WI38 (cell line): ENCODE results near the gene POU3F1.
A peak's percentile ranks its signal among the peaks of the same experiment; 100 is the strongest.
"Not testable (repeated sequence)": the region's sequence is repeated elsewhere in the genome, so short reads cannot be mapped to it uniquely, and the experiment has no call there.

Experiments
- H3K4me3 ChIP-seq: 2 replicates; pipeline ENCODE4 v1.5.1; 2011; ENCODE audit warnings: low read depth, mild to moderate bottlenecking, control low read depth, low read length
- CTCF ChIP-seq: IDR thresholded peaks from 2 replicates; pipeline ENCODE4 v1.5.1; 2012; ENCODE audit warnings: low read depth, mild to moderate bottlenecking, control low read depth, low read length

The POU3F1 gene

GRCh38 chr1:38041936-38042834 is 4.4 kb downstream of the POU3F1 start:
- no peak overlapping the region for H3K4me3 ChIP-seq
- no peak for TF ChIP-seq CTCF

- H3K4me3 ChIP-seq: no peak overlapping the region
- TF ChIP-seq CTCF: no peak
These were observed 7.1 kb downstream of the POU3F1 start for GRCh38 chr1:38039331-38040088.

DNA sequence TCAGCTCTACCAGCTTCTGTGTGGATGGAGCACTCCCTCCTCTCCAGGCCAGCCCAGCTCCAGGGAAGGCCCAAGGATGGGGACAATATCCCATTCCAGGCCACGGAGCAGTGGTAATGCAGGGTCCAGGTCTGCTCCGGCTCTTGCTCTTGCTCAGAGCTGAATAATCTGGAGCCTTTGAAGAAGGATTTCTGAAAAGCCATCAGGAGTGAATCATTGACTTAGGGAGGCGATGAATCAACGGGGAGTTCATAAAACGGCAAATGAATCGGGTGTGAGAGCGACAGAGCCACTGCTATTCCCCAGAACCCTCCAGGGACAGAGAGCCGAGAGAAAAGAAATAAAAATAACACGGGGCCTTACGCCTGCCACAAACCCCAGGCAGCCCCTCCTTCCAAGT is 7.7 kb downstream of the POU3F1 start:
- no peak for TF ChIP-seq CTCF
- H3K4me3 ChIP-seq: no peak overlapping the region

- no peak overlapping the region for H3K4me3 ChIP-seq
- 0 out of 2 replicates have a peak, but pooled peaks have one; percentile 17 for TF ChIP-seq CTCF
These were observed 9.2 kb downstream of the POU3F1 start for GRCh38 chr1:38037221-38037939.

GRCh38 chr1:38034871-38035270 is 11.7 kb downstream of the POU3F1 start:
- TF ChIP-seq CTCF: no peak
- H3K4me3 ChIP-seq: no peak overlapping the region

GRCh38 chr1:38032992-38033391 is 13.6 kb downstream of the POU3F1 start:
- H3K4me3 ChIP-seq: not testable (repeated sequence)

GRCh38 chr1:38031513-38031866 is 15.1 kb downstream of the POU3F1 start:
- no peak overlapping the region for H3K4me3 ChIP-seq
- TF ChIP-seq CTCF: no peak
